ENCODE measurements around the gene VPS39.
A peak's percentile ranks its signal among the peaks of the same experiment; 100 is the strongest.

Gene VPS39

GRCh38 chr15:42144841-42145375 is 63.2 kb downstream of the VPS39 start:
- DNase-seq, result no peak

DNA sequence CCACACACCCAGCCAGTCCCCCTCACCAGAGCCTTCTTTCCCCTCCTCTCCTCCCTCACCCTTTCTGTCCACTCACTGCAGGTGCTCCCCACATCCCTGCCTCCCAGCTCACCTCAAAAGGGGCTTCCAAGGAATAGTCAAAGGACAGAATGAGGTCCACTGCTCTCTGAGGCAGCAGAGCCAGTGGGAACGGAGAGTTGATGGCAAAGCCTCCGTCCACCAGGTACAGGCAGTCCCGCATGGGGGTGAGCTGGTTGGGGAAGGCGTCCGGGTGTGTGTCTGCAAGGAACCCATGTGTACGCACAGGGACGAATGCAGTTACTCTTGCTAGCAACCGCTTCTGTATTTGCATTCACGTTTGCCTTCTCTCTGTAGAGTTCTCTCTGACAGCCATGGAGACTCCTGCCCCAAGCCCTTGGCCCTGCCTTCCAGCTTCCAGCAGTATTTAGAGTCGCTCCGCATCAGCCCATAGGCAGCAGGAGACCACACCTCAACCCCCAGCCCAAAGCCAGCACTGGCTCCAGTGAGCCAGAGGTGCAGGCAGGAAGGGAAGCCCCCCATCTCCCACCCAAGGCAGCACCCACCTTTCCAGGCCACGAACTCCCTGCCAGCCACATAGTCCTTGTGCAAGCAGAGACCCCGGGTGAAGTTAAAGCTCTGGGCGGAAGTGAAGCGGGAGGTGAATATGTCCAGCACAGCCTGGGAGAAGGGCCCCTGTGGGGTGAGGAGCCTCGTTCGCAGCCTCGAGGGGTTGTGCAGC is 64.1 kb downstream of the VPS39 start:
- no peak for DNase-seq

DNA sequence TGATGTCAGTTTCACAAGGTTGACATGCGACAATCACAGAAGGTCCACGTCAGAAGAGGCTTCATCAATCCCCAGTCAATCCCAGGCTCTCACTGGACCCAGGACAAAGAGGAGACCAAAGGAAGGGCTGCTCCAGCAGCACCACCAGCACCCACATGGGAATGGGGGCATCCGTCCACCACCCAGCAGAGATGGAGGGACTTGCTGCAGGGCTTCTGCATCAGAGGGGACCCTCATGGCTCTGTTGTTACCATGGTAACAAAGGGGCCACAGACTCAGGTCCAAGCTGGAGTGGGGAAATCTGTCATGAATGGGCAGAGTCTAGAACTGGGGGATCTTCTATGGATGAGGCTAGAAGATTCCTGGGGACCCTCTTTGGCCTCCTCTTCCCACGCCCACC is 64.7 kb downstream of the VPS39 start:
- no peak for DNase-seq

- no peak for DNase-seq
These were observed 66.1 kb downstream of the VPS39 start for GRCh38 chr15:42141795-42142667.

DNA sequence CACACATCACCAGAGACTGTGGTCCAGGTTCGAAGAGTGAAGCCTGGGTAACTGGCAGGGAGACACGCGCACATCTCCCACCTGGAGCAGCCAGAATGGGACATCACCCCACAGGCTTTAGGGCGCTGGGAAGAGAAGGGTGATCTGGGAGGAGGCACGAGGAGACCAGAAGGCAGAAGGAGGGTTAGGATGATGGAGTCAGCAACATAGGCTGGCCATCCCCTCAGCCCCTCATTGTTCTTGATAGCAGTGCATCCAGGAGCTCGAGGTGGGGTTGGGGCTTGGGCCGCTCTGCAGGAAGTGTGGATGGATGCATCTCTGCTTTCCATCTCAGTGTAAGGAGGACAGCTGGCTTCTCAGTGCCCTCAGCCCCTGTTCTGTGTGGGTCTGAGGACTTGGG is 66.9 kb downstream of the VPS39 start:
- no peak for DNase-seq

DNA sequence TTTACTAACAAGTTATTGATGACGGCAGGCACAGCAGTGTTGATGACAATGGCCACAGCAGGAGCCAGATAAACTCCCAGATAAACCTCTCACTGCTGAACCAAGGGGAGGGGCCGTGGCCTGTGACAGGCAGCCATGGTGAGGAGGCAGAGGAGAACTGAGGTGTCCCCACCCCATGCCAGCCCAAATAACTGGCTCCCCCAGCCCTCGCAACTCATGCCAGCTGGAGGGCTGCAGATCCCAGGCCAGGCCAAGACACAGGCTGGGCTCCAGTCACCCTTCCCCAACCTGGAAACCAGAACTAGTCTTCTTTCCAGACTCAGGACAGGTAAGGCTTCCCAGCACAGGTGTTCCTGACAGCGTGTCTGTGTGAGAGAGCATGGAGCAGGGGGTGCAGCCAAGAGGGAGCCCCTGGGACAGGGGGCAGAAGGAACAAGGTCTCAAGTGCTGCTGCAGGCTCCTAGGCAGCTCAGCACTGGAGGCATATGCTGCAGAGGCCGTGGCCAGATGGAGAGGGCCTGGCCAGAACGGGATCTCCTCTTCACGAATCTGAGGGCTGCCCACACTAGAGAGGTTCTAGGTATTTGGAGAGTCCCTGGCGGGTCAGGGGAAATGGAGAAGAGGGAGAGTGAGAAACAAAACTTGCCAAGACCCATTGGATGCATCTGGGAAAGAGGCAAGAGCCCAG is 67.6 kb downstream of the VPS39 start:
- no peak for DNase-seq

DNA sequence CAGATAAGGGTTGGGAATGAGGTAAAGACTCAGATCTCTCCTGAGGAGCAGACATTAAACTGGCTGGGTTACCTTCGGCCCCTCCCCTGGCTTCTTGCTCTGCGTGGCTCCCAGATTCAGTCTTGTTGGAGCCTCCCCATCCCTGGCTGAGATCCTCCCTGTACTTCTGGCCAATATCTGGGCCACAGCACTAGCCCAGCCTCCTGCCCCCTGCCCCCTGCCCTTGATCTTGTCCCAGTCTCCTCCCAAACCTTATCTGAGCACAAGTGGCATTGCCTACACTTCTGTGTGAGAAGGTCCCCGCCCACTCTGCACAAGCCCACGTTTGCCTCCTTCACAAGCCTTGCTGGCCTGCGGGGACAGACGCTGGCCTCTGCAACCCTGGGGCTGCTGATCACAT is 68.5 kb downstream of the VPS39 start:
- no peak for DNase-seq

DNA sequence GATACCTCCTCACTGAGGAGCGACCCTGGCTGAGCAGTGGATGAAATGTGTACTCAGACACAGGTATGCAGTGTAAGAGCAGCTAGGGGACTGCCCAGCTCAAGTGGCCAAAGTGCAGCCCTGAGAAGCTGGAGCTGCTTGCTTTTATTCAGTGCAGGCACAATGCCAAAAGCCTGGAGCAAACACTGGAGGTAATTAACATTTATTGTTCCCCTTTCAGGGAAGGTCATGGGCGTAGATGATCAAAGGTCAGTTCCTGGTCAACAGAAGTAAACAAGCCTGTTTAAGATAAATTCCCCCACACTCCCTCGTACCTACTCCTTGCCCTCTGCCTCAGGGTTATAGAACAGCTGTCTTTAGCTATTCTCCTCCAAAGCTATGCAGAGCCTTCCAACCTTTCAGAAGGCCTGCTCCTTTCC is 69.1 kb downstream of the VPS39 start:
- no peak for DNase-seq

GRCh38 chr15:42138411-42138810 is 69.7 kb downstream of the VPS39 start:
- no peak for DNase-seq

- DNase-seq, result no peak
These were observed 70.4 kb downstream of the VPS39 start for GRCh38 chr15:42137461-42138261.

DNA sequence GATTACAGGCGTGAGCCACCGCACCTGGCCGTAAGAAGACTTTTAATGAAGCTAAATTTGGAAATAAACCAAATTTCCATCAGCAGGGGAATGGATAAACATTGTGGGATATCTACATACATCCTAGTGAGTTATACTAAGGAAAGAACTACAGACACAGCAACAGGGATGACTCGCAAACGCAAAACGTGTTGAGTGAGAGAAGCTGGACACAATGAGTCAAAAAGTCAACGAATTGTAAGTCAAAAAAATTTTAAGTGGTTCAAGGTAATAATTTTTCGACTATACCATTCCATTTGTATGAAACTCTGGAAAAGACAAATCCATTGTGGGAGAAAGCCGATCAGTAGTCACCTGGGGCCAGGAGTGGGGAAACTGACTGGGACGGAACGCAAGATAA is 71.6 kb downstream of the VPS39 start:
- no peak for DNase-seq

- DNase-seq, result no peak
These were observed 72.8 kb downstream of the VPS39 start for GRCh38 chr15:42135351-42135750.

DNA sequence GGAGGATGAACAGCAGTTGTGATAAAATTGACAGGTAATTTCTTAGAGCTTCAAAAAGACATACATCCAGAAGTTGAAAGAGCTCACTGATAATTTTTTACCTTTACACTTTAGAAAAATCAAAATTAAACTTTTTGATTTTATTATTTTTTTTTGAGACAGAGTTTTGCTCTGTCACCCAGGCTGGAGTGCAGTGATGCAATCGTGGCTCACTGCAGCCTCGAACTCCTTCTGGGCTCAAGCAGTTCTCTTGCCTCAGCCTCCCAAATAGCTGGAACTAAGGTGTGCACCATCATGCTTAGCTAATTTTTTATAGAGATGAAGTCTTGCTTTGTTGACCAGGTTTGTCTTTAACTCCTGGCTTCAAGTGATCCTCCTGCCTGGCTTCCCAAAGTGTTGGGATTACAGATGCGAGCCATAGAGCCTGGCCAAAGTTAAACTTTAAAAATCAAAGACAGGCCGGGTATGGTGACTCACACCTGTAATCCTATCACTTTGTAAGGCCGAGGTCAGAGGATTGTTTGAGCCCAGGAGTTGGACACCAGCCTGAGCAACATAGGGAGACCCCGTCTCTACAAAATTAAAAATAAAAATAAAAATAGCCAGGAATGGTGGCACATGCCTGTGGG is 73.4 kb downstream of the VPS39 start:
- no peak for DNase-seq

DNA sequence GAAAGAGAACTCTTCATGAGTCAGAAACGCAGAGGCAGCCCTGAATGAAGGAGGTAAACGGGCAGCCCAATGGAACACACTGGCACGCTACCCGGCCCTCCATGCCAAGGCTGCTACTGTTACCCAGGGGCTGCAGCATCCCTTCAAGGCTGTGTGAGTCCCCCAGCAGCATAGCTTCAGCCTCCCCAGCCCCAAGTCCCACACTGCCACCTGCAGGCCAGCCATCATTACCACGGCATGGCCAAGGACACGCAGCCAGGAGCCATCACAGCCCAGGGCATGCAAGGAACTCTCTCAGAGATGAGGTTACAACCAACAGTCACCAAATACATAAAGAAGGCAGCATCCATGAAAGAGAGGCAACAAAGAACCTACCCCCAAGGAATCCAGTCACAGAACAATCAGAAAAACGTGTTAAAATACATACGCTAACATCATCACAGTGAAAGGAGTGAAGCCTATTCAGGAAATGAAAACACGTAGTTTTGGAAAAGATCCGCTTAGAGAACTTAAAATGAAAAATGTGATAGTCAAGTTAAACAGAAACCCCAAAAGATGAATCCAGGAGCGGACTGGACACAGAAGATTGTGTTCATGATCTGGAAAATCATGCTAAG is 74.1 kb downstream of the VPS39 start:
- DNase-seq, result peak; percentile 45

DNA sequence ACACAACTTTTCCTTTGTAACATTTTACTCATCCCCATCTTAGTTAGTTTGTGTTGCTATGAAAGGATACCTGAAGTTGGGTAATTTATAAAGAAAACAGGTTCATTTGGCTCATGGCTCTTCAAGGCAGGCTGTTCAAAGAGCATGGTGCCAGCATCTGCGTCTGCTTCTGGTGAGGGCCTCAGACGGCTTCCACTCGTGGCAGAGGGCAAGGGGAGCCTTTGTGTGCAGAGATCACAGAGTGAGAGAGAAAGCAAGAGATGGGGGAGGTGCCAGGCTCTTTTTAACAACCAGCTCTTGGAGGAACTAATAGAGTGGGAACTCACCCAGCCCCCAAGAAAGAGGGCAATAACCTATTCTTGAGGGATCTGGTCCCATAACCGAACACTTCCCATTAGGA is 74.7 kb downstream of the VPS39 start:
- no peak for DNase-seq

- no peak for DNase-seq
These were observed 76.0 kb downstream of the VPS39 start for GRCh38 chr15:42131826-42132806.

- no peak for DNase-seq
These were observed 77.1 kb downstream of the VPS39 start for GRCh38 chr15:42131006-42131405.

DNA sequence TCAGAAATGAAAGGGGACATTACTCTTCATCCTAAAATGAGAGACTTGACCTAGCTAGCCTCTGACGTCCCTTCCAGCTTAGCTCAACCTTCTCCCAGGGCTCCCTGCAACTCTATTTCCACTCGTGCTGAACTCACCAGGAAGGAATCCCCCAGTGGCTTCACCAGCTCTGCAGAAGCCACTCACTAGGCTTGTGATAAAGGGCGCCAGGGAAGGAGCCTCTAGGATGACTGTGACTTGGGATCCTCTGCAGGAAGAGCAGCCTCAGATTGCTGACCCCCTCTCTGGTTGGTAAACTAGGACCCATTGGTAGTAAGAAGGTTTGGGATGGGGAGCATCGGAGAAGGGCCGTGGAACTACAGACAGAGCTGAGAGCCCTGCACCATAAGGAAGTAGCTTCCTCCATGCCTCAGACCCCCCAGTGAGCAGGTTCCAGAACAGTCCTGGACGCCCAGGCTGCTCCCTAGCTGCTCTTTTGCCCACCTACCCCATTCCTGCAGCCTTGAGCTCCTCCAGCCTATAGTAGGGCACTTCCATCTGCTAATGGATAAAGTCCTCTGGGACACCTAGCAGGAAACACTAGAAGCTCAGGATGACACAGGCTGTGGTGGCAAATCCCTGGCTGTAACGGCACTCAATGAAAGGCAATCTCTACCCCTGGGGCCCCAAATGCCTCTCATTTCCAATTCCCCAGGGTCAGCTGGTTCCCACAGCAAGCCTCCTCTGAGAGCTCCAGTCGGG is 77.7 kb downstream of the VPS39 start:
- no peak for DNase-seq

GRCh38 chr15:42129364-42129763 is 78.7 kb downstream of the VPS39 start:
- DNase-seq, result no peak

GRCh38 chr15:42128476-42128875 is 79.6 kb downstream of the VPS39 start:
- no peak for DNase-seq

Data from activated CD8-positive, alpha-beta memory T cell treated with anti-CD3 and anti-CD28 coated beads, Interleukin-2, amount 50 U/mL, for 4 hours (primary cell).